Neural progenitor cell (in vitro differentiated cells): ENCODE measurements around the gene RAPGEF6. TPM values are rescaled to one million over a fixed set of nuclear protein-coding genes. Genes with fewer than 3 reads are reported as not detected.

Source experiments
- DNase-seq: peaks from one replicate; pipeline ENCODE4 v3.0.0-alpha.2; 2016; ENCODE audit warnings: low spot score
- H2AFZ ChIP-seq: fragments of 200-600 bp; sonication (generic); replicated peaks from 2 replicates; pipeline ENCODE4 v1.6.1; 2016; ENCODE audit warnings: antibody characterized with exemption
- H3F3A ChIP-seq: fragments of 200-600 bp; sonication (generic); 2 replicates; pipeline ENCODE4 v1.6.1; 2016; ENCODE audit warnings: antibody characterized with exemption, low read depth
- H3K27ac ChIP-seq: fragments of 200-600 bp; sonication (generic); 2 replicates; pipeline ENCODE4 v1.5.1; 2016; ENCODE audit warnings: mild to moderate bottlenecking
- H3K27me3 ChIP-seq: fragments of 200-600 bp; sonication (generic); 2 replicates; pipeline ENCODE4 v1.6.1; 2016; ENCODE audit warnings: mild to moderate bottlenecking, moderate library complexity
- H3K36me3 ChIP-seq: fragments of 200-600 bp; sonication (generic); 2 replicates; pipeline ENCODE4 v1.5.1; 2016
- H3K4me1 ChIP-seq: fragments of 200-600 bp; sonication (generic); 2 replicates; pipeline ENCODE4 v1.6.1; 2016; ENCODE audit warnings: mixed run types
- H3K4me2 ChIP-seq: fragments of 200-600 bp; sonication (generic); 2 replicates; pipeline ENCODE4 v1.6.1; 2016
- H3K4me3 ChIP-seq: fragments of 200-600 bp; sonication (generic); 2 replicates; pipeline ENCODE4 v1.5.1; 2016
- H3K79me2 ChIP-seq: fragments of 200-600 bp; sonication (generic); 2 replicates; pipeline ENCODE4 v1.6.1; 2016; ENCODE audit warnings: low read depth
- H3K9ac ChIP-seq: fragments of 200-600 bp; sonication (generic); 2 replicates; pipeline ENCODE4 v1.6.1; 2016
- H3K9me3 ChIP-seq: fragments of 200-600 bp; sonication (generic); 2 replicates; pipeline ENCODE4 v1.5.1; 2016; ENCODE audit warnings: low read depth
- H4K20me1 ChIP-seq: fragments of 200-600 bp; sonication (generic); 2 replicates; pipeline ENCODE4 v1.6.1; 2016; ENCODE audit warnings: low read depth
- H3K27ac Mint-ChIP-seq: 3 replicates; pipeline ENCODE4 v1.8.0; 2021; ENCODE audit warnings: mixed read lengths
- H3K27me3 Mint-ChIP-seq: 2 replicates; pipeline ENCODE4 v1.8.0; 2022; ENCODE audit warnings: low read depth, mild to moderate bottlenecking, inconsistent platforms, moderate library complexity, mixed read lengths; ENCODE audit not compliant: insufficient read depth
- H3K36me3 Mint-ChIP-seq: 3 replicates; pipeline ENCODE4 v1.8.0; 2021; ENCODE audit warnings: mixed read lengths
- H3K4me1 Mint-ChIP-seq: 3 replicates; pipeline ENCODE4 v1.8.0; 2021; ENCODE audit warnings: mixed read lengths
- H3K4me3 Mint-ChIP-seq: 3 replicates; pipeline ENCODE4 v1.8.0; 2021; ENCODE audit warnings: mild to moderate bottlenecking, moderate library complexity, mixed read lengths
- H3K9me3 Mint-ChIP-seq: 3 replicates; pipeline ENCODE4 v1.8.0; 2020; ENCODE audit warnings: mixed read lengths
- EZH2 ChIP-seq: fragments of 200-600 bp; sonication (generic); IDR thresholded peaks from 2 replicates; pipeline ENCODE4 v1.6.1; 2017; ENCODE audit warnings: antibody characterized with exemption, mild to moderate bottlenecking, moderate library complexity
- EZH2phosphoT487 ChIP-seq: fragments of 200-600 bp; sonication (generic); IDR thresholded peaks from 2 replicates; pipeline ENCODE4 v1.6.1; 2017; ENCODE audit warnings: antibody characterized with exemption
- total RNA-seq: library from RNA; depleted of rRNA; stranded (reverse); fragments of >200 nt; gene quantifications from 2 replicates; pipeline ENCODE4 v1.2.3, GENCODE V29; 2015; ENCODE audit warnings: low replicate concordance
- TF ChIP-seq, protein P1 (sequence below): fragments of 200-600 bp; sonication (generic); IDR thresholded peaks from 2 replicates; pipeline ENCODE4 v1.5.1; 2017; ENCODE audit warnings: antibody characterized with exemption, mild to moderate bottlenecking

The RAPGEF6 gene
- total RNA-seq, 1 donor from 2014 or later: 18.1 TPM

DNA sequence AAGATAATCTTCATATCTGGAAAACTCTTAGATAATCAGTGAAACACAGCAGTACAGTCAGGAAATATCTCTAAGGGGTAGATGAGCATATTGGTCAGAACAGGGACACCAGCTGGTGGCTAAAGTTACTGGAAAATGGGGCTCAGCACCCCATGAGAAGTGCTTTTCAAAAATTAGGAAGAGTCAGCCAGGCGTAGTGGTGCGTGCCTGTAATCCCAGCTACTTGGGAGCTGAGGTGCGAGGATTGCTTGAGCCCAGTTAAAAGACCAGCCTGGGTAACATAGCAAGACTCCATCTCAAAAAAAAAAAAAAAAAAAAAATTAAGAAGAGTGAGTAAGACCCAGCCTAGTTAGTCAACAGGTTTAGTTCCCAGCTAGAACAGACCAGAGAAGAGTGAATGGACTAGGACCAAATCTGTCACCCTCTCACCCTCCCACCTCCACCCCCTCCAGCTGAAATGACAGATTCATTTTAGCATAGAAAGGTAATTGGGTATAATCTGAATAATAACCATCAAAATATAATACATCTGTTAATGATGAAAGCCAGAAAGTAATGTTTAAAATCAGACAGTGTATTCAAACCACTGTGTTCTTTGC lies 250.3 kb downstream of the RAPGEF6 start:
- H3K9me3 ChIP-seq: no peaks in the 10 kb centered on the region
- Mint-ChIP-seq H3K27ac (no peak overlapping the region), H3K36me3 (peaks cover 10% of the 10 kb centered on the region), H3K4me3 (no peak overlapping the region), H3K27me3 (no peaks in the 10 kb centered on the region), H3K9me3 (no peaks in the 10 kb centered on the region), H3K4me1 (peaks cover 22% of the 10 kb centered on the region)
- no peaks in the 10 kb centered on the region for H3K36me3 ChIP-seq
- no peak overlapping the region for H3K4me2 ChIP-seq
- H3F3A ChIP-seq: peaks cover 3% of the 10 kb centered on the region
- no peaks in the 10 kb centered on the region for H3K4me1 ChIP-seq
- no peaks in the 10 kb centered on the region for H3K27me3 ChIP-seq
- TF ChIP-seq EZH2phosphoT487: no peak
- TF ChIP-seq, protein P1, sequence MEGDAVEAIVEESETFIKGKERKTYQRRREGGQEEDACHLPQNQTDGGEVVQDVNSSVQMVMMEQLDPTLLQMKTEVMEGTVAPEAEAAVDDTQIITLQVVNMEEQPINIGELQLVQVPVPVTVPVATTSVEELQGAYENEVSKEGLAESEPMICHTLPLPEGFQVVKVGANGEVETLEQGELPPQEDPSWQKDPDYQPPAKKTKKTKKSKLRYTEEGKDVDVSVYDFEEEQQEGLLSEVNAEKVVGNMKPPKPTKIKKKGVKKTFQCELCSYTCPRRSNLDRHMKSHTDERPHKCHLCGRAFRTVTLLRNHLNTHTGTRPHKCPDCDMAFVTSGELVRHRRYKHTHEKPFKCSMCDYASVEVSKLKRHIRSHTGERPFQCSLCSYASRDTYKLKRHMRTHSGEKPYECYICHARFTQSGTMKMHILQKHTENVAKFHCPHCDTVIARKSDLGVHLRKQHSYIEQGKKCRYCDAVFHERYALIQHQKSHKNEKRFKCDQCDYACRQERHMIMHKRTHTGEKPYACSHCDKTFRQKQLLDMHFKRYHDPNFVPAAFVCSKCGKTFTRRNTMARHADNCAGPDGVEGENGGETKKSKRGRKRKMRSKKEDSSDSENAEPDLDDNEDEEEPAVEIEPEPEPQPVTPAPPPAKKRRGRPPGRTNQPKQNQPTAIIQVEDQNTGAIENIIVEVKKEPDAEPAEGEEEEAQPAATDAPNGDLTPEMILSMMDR: no peak
- TF ChIP-seq EZH2: no peak
- H3K27ac ChIP-seq: no peak overlapping the region
- no peak overlapping the region for H3K9ac ChIP-seq
- peaks cover 4% of the 10 kb centered on the region for H4K20me1 ChIP-seq
- peaks cover 13% of the 10 kb centered on the region for H3K79me2 ChIP-seq
- no peak for DNase-seq
- H3K4me3 ChIP-seq: no peak overlapping the region
- H2AFZ ChIP-seq: no peak overlapping the region

DNA sequence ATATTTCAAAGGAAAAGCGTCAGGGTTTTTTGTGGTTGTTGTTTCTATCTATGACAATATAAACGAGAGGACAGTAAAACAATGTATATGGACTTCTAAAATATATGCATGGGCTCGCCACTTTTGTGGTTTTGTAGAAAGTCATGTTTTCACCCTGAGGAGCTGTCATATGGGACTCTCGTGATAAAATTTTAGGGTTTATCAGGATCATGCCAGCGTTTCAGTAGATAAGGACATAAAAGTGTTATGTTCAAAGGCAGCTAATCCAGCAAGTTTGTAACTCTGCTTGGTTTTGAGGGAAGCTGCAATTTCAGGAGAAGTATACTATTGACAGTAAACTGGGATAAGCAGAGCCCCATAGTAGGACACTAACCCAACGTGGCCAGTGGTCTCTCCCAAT lies 250.9 kb downstream of the RAPGEF6 start:
- Histone ChIP-seq H3K4me2 (no peak overlapping the region), H3K4me1 (no peaks in the 10 kb centered on the region), H3K9me3 (no peaks in the 10 kb centered on the region), H3F3A (peaks cover 3% of the 10 kb centered on the region), H3K79me2 (peaks cover 17% of the 10 kb centered on the region), H3K36me3 (no peaks in the 10 kb centered on the region), H3K27me3 (no peaks in the 10 kb centered on the region), H3K9ac (no peak overlapping the region), H2AFZ (no peak overlapping the region), H3K27ac (no peak overlapping the region), H3K4me3 (no peak overlapping the region), H4K20me1 (peaks cover 4% of the 10 kb centered on the region)
- Mint-ChIP-seq H3K4me1 (peaks cover 22% of the 10 kb centered on the region), H3K36me3 (peaks cover 8% of the 10 kb centered on the region), H3K27me3 (no peaks in the 10 kb centered on the region), H3K9me3 (no peaks in the 10 kb centered on the region), H3K4me3 (no peak overlapping the region), H3K27ac (no peak overlapping the region)
- TF ChIP-seq, protein P1: no peak
- TF ChIP-seq EZH2: no peak
- no peak for DNase-seq

DNA sequence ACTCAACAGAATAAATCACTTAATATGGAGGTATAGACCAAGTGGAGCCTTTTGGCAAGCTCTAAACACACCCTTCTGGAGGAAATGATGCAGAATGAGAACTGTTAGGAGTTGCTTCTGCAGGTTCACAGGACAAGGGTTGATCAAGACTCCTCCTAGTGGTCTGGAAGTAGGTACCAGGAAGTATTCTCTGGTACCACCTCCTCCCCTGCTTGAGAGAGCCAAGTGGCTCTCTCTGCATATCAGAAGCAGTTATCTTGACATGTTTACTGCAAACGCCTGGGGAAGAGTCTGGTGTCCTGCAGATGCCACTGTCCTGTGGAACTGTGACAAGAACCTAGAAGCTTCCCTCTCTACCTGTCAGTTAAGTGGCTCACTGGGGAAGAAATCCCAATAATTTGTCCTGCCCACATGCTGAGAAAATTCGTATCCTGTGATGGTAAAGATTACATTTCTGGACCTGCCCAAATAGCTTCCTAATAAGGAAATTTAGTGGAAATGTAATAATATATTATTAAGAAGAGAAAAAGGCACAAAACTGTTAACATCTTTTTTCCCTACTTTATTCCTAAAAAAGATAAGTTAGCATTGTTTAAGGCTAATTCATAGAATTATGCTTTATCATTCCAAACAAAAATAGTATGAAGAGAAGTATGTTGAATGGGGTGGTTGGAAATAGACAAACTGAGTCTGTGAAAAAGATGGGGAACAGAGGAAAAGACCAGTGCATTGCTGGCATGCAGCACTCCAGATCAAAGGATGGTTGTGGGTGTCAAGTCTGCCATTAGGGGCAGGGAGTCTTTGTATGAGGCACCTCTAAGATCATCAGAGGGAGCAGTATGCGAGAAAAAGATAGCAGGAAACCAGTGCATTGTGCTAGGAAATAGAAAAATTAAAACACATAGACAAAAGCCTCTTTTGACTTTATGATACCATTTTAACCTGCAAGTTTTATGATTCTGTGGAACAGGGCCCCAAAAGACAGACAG lies 252.3 kb downstream of the RAPGEF6 start:
- Mint-ChIP-seq H3K4me3 (no peak overlapping the region), H3K4me1 (peaks cover 22% of the 10 kb centered on the region)
- peak; percentile 66 for DNase-seq

More for the DNA sequence above, 252.3 kb downstream of the RAPGEF6 start:
- H3K36me3 Mint-ChIP-seq: peaks cover 7% of the 10 kb centered on the region
- TF ChIP-seq, protein P1: peak; percentile 63
- TF ChIP-seq EZH2phosphoT487: no peak
- H2AFZ ChIP-seq: no peak overlapping the region
- peak overlapping the region; percentile 0 for H3K27ac Mint-ChIP-seq
- no peak overlapping the region for H3K9ac ChIP-seq
- H3K27me3 Mint-ChIP-seq: no peaks in the 10 kb centered on the region
- H3K9me3 Mint-ChIP-seq: no peaks in the 10 kb centered on the region
- H3K4me3 ChIP-seq: no peak overlapping the region
- no peak overlapping the region for H3K4me2 ChIP-seq
- H3K9me3 ChIP-seq: no peaks in the 10 kb centered on the region
- peaks cover 3% of the 10 kb centered on the region for H3F3A ChIP-seq
- no peaks in the 10 kb centered on the region for H3K36me3 ChIP-seq
- H4K20me1 ChIP-seq: peaks cover 4% of the 10 kb centered on the region
- no peak overlapping the region for H3K27ac ChIP-seq
- no peaks in the 10 kb centered on the region for H3K4me1 ChIP-seq
- peaks cover 23% of the 10 kb centered on the region for H3K79me2 ChIP-seq
- H3K27me3 ChIP-seq: no peaks in the 10 kb centered on the region
